GM18907 (cell line): Measurements from ENCODE around the gene ARL14EP.

Source experiments
- ATAC-seq: cut with Tn5 transposase; IDR thresholded peaks from one replicate; pipeline ENCODE4 v1.9.1; 2021; ENCODE audit warnings: mild to moderate bottlenecking, moderate library complexity; ENCODE audit not compliant: unreplicated experiment

The ARL14EP gene

GRCh38 chr11:30326114-30326778 is 3.3 kb downstream of the ARL14EP start:
- ATAC-seq: no peak

- ATAC-seq: no peak
Measured at GRCh38 chr11:30326906-30327305, 4.0 kb downstream of the ARL14EP start.

GRCh38 chr11:30328681-30329080 is 5.8 kb downstream of the ARL14EP start:
- ATAC-seq: no peak

GRCh38 chr11:30329150-30329940 is 6.4 kb downstream of the ARL14EP start:
- no peak for ATAC-seq

GRCh38 chr11:30333405-30333804 is 10.5 kb downstream of the ARL14EP start:
- peak; percentile 70 for ATAC-seq

GRCh38 chr11:30342736-30343166 is 19.8 kb downstream of the ARL14EP start:
- peak; percentile 99 for ATAC-seq

GRCh38 chr11:30344085-30344484 is 21.2 kb downstream of the ARL14EP start:
- ATAC-seq: no peak

- ATAC-seq: no peak
Measured at GRCh38 chr11:30345644-30346043, 22.7 kb downstream of the ARL14EP start.

GRCh38 chr11:30346068-30346688 is 23.3 kb downstream of the ARL14EP start:
- no peak for ATAC-seq

- ATAC-seq: no peak
Measured at GRCh38 chr11:30348035-30348434, 25.1 kb downstream of the ARL14EP start.

- ATAC-seq: no peak
Measured at GRCh38 chr11:30349885-30350284, 27.0 kb downstream of the ARL14EP start.

- ATAC-seq: no peak
Measured at GRCh38 chr11:30350384-30350783, 27.5 kb downstream of the ARL14EP start.

- ATAC-seq: no peak
Measured at GRCh38 chr11:30351061-30351460, 28.2 kb downstream of the ARL14EP start.

- ATAC-seq: no peak
Measured at GRCh38 chr11:30356391-30356790, 33.5 kb downstream of the ARL14EP start.

- no peak for ATAC-seq
Measured at GRCh38 chr11:30357872-30358271, 35.0 kb downstream of the ARL14EP start.

- no peak for ATAC-seq
Measured at GRCh38 chr11:30358536-30358935, 35.6 kb downstream of the ARL14EP start.

- ATAC-seq: no peak
Measured at GRCh38 chr11:30360741-30361140, 37.8 kb downstream of the ARL14EP start.

- ATAC-seq: no peak
Measured at GRCh38 chr11:30364139-30364836, 41.4 kb downstream of the ARL14EP start.

GRCh38 chr11:30364837-30365482 is 42.1 kb downstream of the ARL14EP start:
- no peak for ATAC-seq

- ATAC-seq: no peak
Measured at GRCh38 chr11:30365793-30366517, 43.1 kb downstream of the ARL14EP start.
